Measurements from ENCODE around the gene MTMR12.
"Not testable (repeated sequence)": the region's sequence is repeated elsewhere in the genome, so short reads cannot be mapped to it uniquely, and the experiment has no call there.

The MTMR12 gene

GRCh38 chr5:32325062-32325461, 12.3 kb upstream of the MTMR12 start:
- Histone ChIP-seq H3K27ac (ENCODE audit: low read depth, low read length, severe bottlenecking) (no peak overlapping the region), H3K4me3 (ENCODE audit: extremely low read depth, insufficient read depth, low read length, poor library complexity, severe bottlenecking) (no peak overlapping the region), H3K36me3 (ENCODE audit: control insufficient read depth, insufficient read depth, low read length) (no peaks in the 10 kb centered on the region), H3K9me3 (ENCODE audit: control insufficient read depth, low read length) (no peaks in the 10 kb centered on the region), H3K4me1 (ENCODE audit: control insufficient read depth, insufficient read depth, low read length, poor library complexity, severe bottlenecking) (no peaks in the 10 kb centered on the region)
- WGBS, 2 experiments (ENCODE audit: insufficient coverage in 2 of 2) = 71 to 84% methylated on average over 2 of the region's 3 CpGs

DNA sequence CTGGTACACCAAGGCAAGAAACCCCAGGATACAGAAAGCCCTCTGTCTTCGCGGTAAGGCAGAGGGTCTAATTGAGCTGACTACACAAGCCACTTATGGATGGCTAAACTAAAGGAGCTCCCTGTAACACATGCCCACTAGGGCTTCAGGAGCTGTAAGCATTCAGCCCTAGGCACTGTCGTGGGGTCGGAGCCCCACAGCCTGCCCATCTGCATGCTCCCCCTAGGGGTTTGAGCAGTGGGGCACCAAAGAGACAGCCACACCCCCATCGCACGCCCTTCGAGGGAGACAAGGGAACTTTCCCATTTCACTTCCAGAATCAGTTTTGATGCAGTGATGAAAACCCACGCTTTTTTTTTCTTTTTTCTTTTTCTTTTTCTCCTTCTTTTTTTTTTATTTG, 11.0 kb upstream of the MTMR12 start:
- no peaks in the 10 kb centered on the region for H3K4me1 ChIP-seq (ENCODE audit: control insufficient read depth, insufficient read depth, low read length, poor library complexity, severe bottlenecking)
- 66 to 80% methylated on average over 6 to 7 of the region's 8 CpGs for WGBS, 2 experiments (ENCODE audit: insufficient coverage in 2 of 2)
- H3K36me3 ChIP-seq (ENCODE audit: control insufficient read depth, insufficient read depth, low read length) = no peaks in the 10 kb centered on the region
- H3K4me3 ChIP-seq (ENCODE audit: extremely low read depth, insufficient read depth, low read length, poor library complexity, severe bottlenecking) = no peak overlapping the region
- H3K9me3 ChIP-seq (ENCODE audit: control insufficient read depth, low read length) = no peaks in the 10 kb centered on the region
- no peak overlapping the region for H3K27ac ChIP-seq (ENCODE audit: low read depth, low read length, severe bottlenecking)

- Histone ChIP-seq H3K27ac (ENCODE audit: low read depth, low read length, severe bottlenecking) (no peak overlapping the region), H3K4me1 (ENCODE audit: control insufficient read depth, insufficient read depth, low read length, poor library complexity, severe bottlenecking) (no peaks in the 10 kb centered on the region), H3K4me3 (ENCODE audit: extremely low read depth, insufficient read depth, low read length, poor library complexity, severe bottlenecking) (no peak overlapping the region), H3K9me3 (ENCODE audit: control insufficient read depth, low read length) (no peaks in the 10 kb centered on the region), H3K36me3 (ENCODE audit: control insufficient read depth, insufficient read depth, low read length) (no peaks in the 10 kb centered on the region)
- WGBS, 2 experiments (ENCODE audit: insufficient coverage in 2 of 2) = 94 to 96% methylated on average over 9 to 11 of the region's 12 CpGs
Measured at GRCh38 chr5:32322882-32323281, 10.1 kb upstream of the MTMR12 start.

- H3K36me3 ChIP-seq (ENCODE audit: control insufficient read depth, insufficient read depth, low read length); H3K27ac ChIP-seq (ENCODE audit: low read depth, low read length, severe bottlenecking); H3K4me1 ChIP-seq (ENCODE audit: control insufficient read depth, insufficient read depth, low read length, poor library complexity, severe bottlenecking); H3K9me3 ChIP-seq (ENCODE audit: control insufficient read depth, low read length); H3K4me3 ChIP-seq (ENCODE audit: extremely low read depth, insufficient read depth, low read length, poor library complexity, severe bottlenecking): not testable (repeated sequence)
- WGBS, 2 experiments (ENCODE audit: insufficient coverage in 2 of 2) = 92% methylated on average over 2 of the region's 2 CpGs; no CpG with 5 or more reads in 1 of the 2 experiments
Measured at GRCh38 chr5:32321787-32322186, 9.0 kb upstream of the MTMR12 start.

- H3K27ac ChIP-seq (ENCODE audit: low read depth, low read length, severe bottlenecking) = no peak overlapping the region
- H3K9me3 ChIP-seq (ENCODE audit: control insufficient read depth, low read length) = no peaks in the 10 kb centered on the region
- no peaks in the 10 kb centered on the region for H3K36me3 ChIP-seq (ENCODE audit: control insufficient read depth, insufficient read depth, low read length)
- no peak overlapping the region for H3K4me3 ChIP-seq (ENCODE audit: extremely low read depth, insufficient read depth, low read length, poor library complexity, severe bottlenecking)
- no peaks in the 10 kb centered on the region for H3K4me1 ChIP-seq (ENCODE audit: control insufficient read depth, insufficient read depth, low read length, poor library complexity, severe bottlenecking)
- WGBS, 2 experiments (ENCODE audit: insufficient coverage in 2 of 2) = 91 to 100% methylated on average over 2 to 5 of the region's 10 CpGs
Measured at GRCh38 chr5:32320576-32320975, 7.8 kb upstream of the MTMR12 start.

GRCh38 chr5:32319926-32320543, 7.3 kb upstream of the MTMR12 start:
- Histone ChIP-seq H3K4me1 (ENCODE audit: control insufficient read depth, insufficient read depth, low read length, poor library complexity, severe bottlenecking) (no peaks in the 10 kb centered on the region), H3K36me3 (ENCODE audit: control insufficient read depth, insufficient read depth, low read length) (no peaks in the 10 kb centered on the region), H3K27ac (ENCODE audit: low read depth, low read length, severe bottlenecking) (no peak overlapping the region), H3K4me3 (ENCODE audit: extremely low read depth, insufficient read depth, low read length, poor library complexity, severe bottlenecking) (no peak overlapping the region), H3K9me3 (ENCODE audit: control insufficient read depth, low read length) (no peaks in the 10 kb centered on the region)
- WGBS, 2 experiments (ENCODE audit: insufficient coverage in 2 of 2) = 87 to 95% methylated on average over 5 to 6 of the region's 7 CpGs

GRCh38 chr5:32319392-32319791, 6.7 kb upstream of the MTMR12 start:
- no peak overlapping the region for H3K4me3 ChIP-seq (ENCODE audit: extremely low read depth, insufficient read depth, low read length, poor library complexity, severe bottlenecking)
- 68 to 84% methylated on average over 6 of the region's 7 CpGs for WGBS, 2 experiments (ENCODE audit: insufficient coverage in 2 of 2)
- H3K4me1 ChIP-seq (ENCODE audit: control insufficient read depth, insufficient read depth, low read length, poor library complexity, severe bottlenecking) = no peaks in the 10 kb centered on the region
- no peaks in the 10 kb centered on the region for H3K9me3 ChIP-seq (ENCODE audit: control insufficient read depth, low read length)
- H3K27ac ChIP-seq (ENCODE audit: low read depth, low read length, severe bottlenecking) = no peak overlapping the region
- H3K36me3 ChIP-seq (ENCODE audit: control insufficient read depth, insufficient read depth, low read length) = no peaks in the 10 kb centered on the region

GRCh38 chr5:32317041-32317440, 4.3 kb upstream of the MTMR12 start:
- Histone ChIP-seq H3K9me3 (ENCODE audit: control insufficient read depth, low read length) (no peaks in the 10 kb centered on the region), H3K4me3 (ENCODE audit: extremely low read depth, insufficient read depth, low read length, poor library complexity, severe bottlenecking) (no peak overlapping the region), H3K4me1 (ENCODE audit: control insufficient read depth, insufficient read depth, low read length, poor library complexity, severe bottlenecking) (no peaks in the 10 kb centered on the region), H3K36me3 (ENCODE audit: control insufficient read depth, insufficient read depth, low read length) (no peaks in the 10 kb centered on the region), H3K27ac (ENCODE audit: low read depth, low read length, severe bottlenecking) (no peak overlapping the region)
- 94 to 96% methylated on average over 6 to 7 of the region's 7 CpGs for WGBS, 2 experiments (ENCODE audit: insufficient coverage in 2 of 2)

GRCh38 chr5:32315221-32316014, 2.7 kb upstream of the MTMR12 start:
- no peak overlapping the region for H3K27ac ChIP-seq (ENCODE audit: low read depth, low read length, severe bottlenecking)
- H3K9me3 ChIP-seq (ENCODE audit: control insufficient read depth, low read length) = no peaks in the 10 kb centered on the region
- 76 to 85% methylated on average over 5 to 8 of the region's 8 CpGs for WGBS, 2 experiments (ENCODE audit: insufficient coverage in 2 of 2)
- H3K36me3 ChIP-seq (ENCODE audit: control insufficient read depth, insufficient read depth, low read length) = peaks cover 3% of the 10 kb centered on the region
- H3K4me3 ChIP-seq (ENCODE audit: extremely low read depth, insufficient read depth, low read length, poor library complexity, severe bottlenecking) = no peak overlapping the region
- no peaks in the 10 kb centered on the region for H3K4me1 ChIP-seq (ENCODE audit: control insufficient read depth, insufficient read depth, low read length, poor library complexity, severe bottlenecking)

DNA sequence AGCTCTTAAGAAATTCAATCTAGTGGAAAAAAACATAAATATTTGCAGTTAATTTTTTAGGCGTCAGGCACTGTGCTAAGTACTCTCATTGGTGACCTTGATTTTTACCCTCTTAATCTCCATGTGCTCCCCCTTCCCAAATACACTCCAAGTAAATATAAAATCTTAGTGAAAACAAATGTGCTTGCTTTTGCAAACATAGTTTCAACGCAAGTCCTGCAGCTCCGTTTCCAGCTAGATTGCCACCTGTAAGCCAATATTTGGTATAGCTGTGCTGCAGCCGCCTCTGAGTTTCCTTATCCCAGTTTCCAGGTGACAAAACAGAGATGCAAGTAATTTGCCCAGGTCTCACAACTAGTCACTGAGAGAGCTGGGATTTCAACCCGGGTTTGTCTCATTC, 1.9 kb upstream of the MTMR12 start:
- no peak overlapping the region for H3K27ac ChIP-seq (ENCODE audit: low read depth, low read length, severe bottlenecking)
- peaks cover 8% of the 10 kb centered on the region for H3K36me3 ChIP-seq (ENCODE audit: control insufficient read depth, insufficient read depth, low read length)
- WGBS, 2 experiments (ENCODE audit: insufficient coverage in 2 of 2) = 97 to 100% methylated on average over 2 to 3 of the region's 5 CpGs
- H3K4me1 ChIP-seq (ENCODE audit: control insufficient read depth, insufficient read depth, low read length, poor library complexity, severe bottlenecking) = no peaks in the 10 kb centered on the region
- H3K9me3 ChIP-seq (ENCODE audit: control insufficient read depth, low read length) = no peaks in the 10 kb centered on the region
- H3K4me3 ChIP-seq (ENCODE audit: extremely low read depth, insufficient read depth, low read length, poor library complexity, severe bottlenecking) = no peak overlapping the region

DNA sequence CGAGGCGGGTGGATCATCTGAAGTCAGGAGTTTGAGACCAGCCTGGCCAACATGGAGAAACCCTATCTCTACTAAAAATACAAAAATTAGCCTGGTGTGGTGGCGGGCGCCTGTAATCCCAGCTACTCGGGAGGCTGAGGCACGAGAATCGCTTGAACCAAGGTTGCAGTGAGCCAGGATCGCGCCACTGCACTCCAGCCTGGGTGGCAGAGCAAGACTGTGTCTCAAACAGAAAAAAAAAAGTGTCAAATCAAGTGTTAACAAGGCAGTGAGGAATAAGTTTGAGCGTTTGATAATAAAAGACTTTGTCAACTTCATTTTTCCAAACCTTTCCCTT, 1.4 kb upstream of the MTMR12 start:
- H3K27ac ChIP-seq (ENCODE audit: low read depth, low read length, severe bottlenecking); H3K4me3 ChIP-seq (ENCODE audit: extremely low read depth, insufficient read depth, low read length, poor library complexity, severe bottlenecking); H3K9me3 ChIP-seq (ENCODE audit: control insufficient read depth, low read length); H3K36me3 ChIP-seq (ENCODE audit: control insufficient read depth, insufficient read depth, low read length); H3K4me1 ChIP-seq (ENCODE audit: control insufficient read depth, insufficient read depth, low read length, poor library complexity, severe bottlenecking): not testable (repeated sequence)
- 93 to 95% methylated on average over 8 to 9 of the region's 10 CpGs for WGBS, 2 experiments (ENCODE audit: insufficient coverage in 2 of 2)
